Measurements from ENCODE around the gene ACTN2. TPM values are rescaled to one million over a fixed set of nuclear protein-coding genes. Genes with fewer than 3 reads are reported as not detected.

ACTN2 gene
- total RNA-seq, 2 donors from 2014 or later, result 0.79 to 2.2 TPM

- H3K9me3 ChIP-seq (ENCODE audit: control insufficient read depth, low read length), result no peaks in the 10 kb centered on the region
- Mint-ChIP-seq H3K4me3 (no peak overlapping the region), H3K36me3 (ENCODE audit: low read depth) (no peaks in the 10 kb centered on the region), H3K27ac (no peak overlapping the region), H3K27me3 (ENCODE audit: insufficient read depth) (no peaks in the 10 kb centered on the region), H3K9me3 (no peaks in the 10 kb centered on the region), H3K4me1 (peaks cover 1% of the 10 kb centered on the region)
- WGBS, 2 experiments (ENCODE audit: insufficient coverage in 1 of 2, insufficient read length in 1 of 2), result 91 to 92% methylated on average over 2 of the region's 2 CpGs
- H3K9ac ChIP-seq (ENCODE audit: extremely low read depth, low read length, poor library complexity, severe bottlenecking), result no peak overlapping the region
- no peaks in the 10 kb centered on the region for H3K27me3 ChIP-seq (ENCODE audit: control insufficient read depth, insufficient read depth, low read length, poor library complexity, severe bottlenecking)
- no peaks in the 10 kb centered on the region for H3K4me1 ChIP-seq (ENCODE audit: control insufficient read depth, insufficient read depth, low read length)
- no peak overlapping the region for H3K27ac ChIP-seq (ENCODE audit: low read depth, low read length)
- TF ChIP-seq CTCF (conservative IDR thresholded peaks at IDR 0.05), result no peak
- no peak overlapping the region for H3K4me3 ChIP-seq (ENCODE audit: low read length)
- no peaks in the 10 kb centered on the region for H3K36me3 ChIP-seq (ENCODE audit: control insufficient read depth, insufficient read depth, low read length)
- no peak for DNase-seq
Measured at GRCh38 chr1:236757640-236758039, 71.3 kb downstream of the ACTN2 start.

- H3K9me3 ChIP-seq (ENCODE audit: control insufficient read depth, low read length), result no peaks in the 10 kb centered on the region
- no peak overlapping the region for H3K4me3 Mint-ChIP-seq
- no peak overlapping the region for H3K9ac ChIP-seq (ENCODE audit: extremely low read depth, low read length, poor library complexity, severe bottlenecking)
- H3K27me3 ChIP-seq (ENCODE audit: control insufficient read depth, insufficient read depth, low read length, poor library complexity, severe bottlenecking), result no peaks in the 10 kb centered on the region
- no peaks in the 10 kb centered on the region for H3K4me1 ChIP-seq (ENCODE audit: control insufficient read depth, insufficient read depth, low read length)
- no peak overlapping the region for H3K4me3 ChIP-seq (ENCODE audit: low read length)
- H3K27ac ChIP-seq (ENCODE audit: low read depth, low read length), result no peak overlapping the region
- no peaks in the 10 kb centered on the region for H3K9me3 Mint-ChIP-seq
- no peaks in the 10 kb centered on the region for H3K36me3 Mint-ChIP-seq (ENCODE audit: low read depth)
- H3K27ac Mint-ChIP-seq, result no peak overlapping the region
- WGBS, 2 experiments (ENCODE audit: insufficient coverage in 1 of 2, insufficient read length in 1 of 2), result 46 to 50% methylated on average over 3 of the region's 3 CpGs
- H3K36me3 ChIP-seq (ENCODE audit: control insufficient read depth, insufficient read depth, low read length), result no peaks in the 10 kb centered on the region
- H3K27me3 Mint-ChIP-seq (ENCODE audit: insufficient read depth), result no peaks in the 10 kb centered on the region
- peak; percentile 88 for TF ChIP-seq CTCF (conservative IDR thresholded peaks at IDR 0.05)
- DNase-seq, result peak; percentile 63
- peaks cover 1% of the 10 kb centered on the region for H3K4me1 Mint-ChIP-seq
Measured at GRCh38 chr1:236759252-236759859, 73.1 kb downstream of the ACTN2 start.

GRCh38 chr1:236760480-236760879 lies 74.2 kb downstream of the ACTN2 start:
- Histone ChIP-seq H3K4me1 (ENCODE audit: control insufficient read depth, insufficient read depth, low read length) (no peaks in the 10 kb centered on the region), H3K36me3 (ENCODE audit: control insufficient read depth, insufficient read depth, low read length) (no peaks in the 10 kb centered on the region), H3K27ac (ENCODE audit: low read depth, low read length) (no peak overlapping the region), H3K9ac (ENCODE audit: extremely low read depth, low read length, poor library complexity, severe bottlenecking) (no peak overlapping the region), H3K4me3 (ENCODE audit: low read length) (no peak overlapping the region), H3K9me3 (ENCODE audit: control insufficient read depth, low read length) (no peaks in the 10 kb centered on the region), H3K27me3 (ENCODE audit: control insufficient read depth, insufficient read depth, low read length, poor library complexity, severe bottlenecking) (no peaks in the 10 kb centered on the region)
- H3K27me3 Mint-ChIP-seq (ENCODE audit: insufficient read depth), result no peaks in the 10 kb centered on the region
- no peak overlapping the region for H3K4me3 Mint-ChIP-seq
- no peaks in the 10 kb centered on the region for H3K9me3 Mint-ChIP-seq
- H3K36me3 Mint-ChIP-seq (ENCODE audit: low read depth), result no peaks in the 10 kb centered on the region
- WGBS, 2 experiments (ENCODE audit: insufficient coverage in 1 of 2, insufficient read length in 1 of 2), result 89 to 95% methylated on average over 6 of the region's 6 CpGs
- no peak for DNase-seq
- H3K27ac Mint-ChIP-seq, result no peak overlapping the region
- H3K4me1 Mint-ChIP-seq, result peaks cover 1% of the 10 kb centered on the region
- TF ChIP-seq CTCF (conservative IDR thresholded peaks at IDR 0.05), result no peak
